Measurements from ENCODE around the gene TTLL11.

DNA sequence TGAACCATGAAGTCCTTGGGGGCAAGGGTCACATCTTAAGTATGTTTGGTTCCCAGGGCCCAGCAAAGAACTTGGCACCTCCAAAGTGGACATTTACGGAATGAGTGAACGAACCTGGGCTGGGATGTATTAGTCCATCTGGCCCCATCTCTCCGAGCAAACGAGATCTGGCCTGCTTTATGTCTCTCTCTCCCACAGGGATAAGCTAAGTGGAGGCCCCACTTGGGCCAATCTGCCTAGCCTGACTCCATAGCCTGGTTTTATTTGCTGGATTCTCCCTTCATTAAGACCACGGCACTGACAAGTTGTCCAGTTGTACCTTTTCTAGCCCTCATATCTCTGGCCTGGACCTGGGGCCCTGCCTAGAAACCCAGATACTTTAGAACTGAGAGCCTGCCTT, 2.1 kb downstream of the TTLL11 start:
- TF ChIP-seq, protein P1, sequence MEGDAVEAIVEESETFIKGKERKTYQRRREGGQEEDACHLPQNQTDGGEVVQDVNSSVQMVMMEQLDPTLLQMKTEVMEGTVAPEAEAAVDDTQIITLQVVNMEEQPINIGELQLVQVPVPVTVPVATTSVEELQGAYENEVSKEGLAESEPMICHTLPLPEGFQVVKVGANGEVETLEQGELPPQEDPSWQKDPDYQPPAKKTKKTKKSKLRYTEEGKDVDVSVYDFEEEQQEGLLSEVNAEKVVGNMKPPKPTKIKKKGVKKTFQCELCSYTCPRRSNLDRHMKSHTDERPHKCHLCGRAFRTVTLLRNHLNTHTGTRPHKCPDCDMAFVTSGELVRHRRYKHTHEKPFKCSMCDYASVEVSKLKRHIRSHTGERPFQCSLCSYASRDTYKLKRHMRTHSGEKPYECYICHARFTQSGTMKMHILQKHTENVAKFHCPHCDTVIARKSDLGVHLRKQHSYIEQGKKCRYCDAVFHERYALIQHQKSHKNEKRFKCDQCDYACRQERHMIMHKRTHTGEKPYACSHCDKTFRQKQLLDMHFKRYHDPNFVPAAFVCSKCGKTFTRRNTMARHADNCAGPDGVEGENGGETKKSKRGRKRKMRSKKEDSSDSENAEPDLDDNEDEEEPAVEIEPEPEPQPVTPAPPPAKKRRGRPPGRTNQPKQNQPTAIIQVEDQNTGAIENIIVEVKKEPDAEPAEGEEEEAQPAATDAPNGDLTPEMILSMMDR (IDR thresholded peaks at IDR 0.05; ENCODE audit: low read depth, low read length, missing input control): no peak
- TF ChIP-seq, protein P2, sequence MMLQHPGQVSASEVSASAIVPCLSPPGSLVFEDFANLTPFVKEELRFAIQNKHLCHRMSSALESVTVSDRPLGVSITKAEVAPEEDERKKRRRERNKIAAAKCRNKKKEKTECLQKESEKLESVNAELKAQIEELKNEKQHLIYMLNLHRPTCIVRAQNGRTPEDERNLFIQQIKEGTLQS (IDR thresholded peaks at IDR 0.05): no peak
- TF ChIP-seq RAD21 (IDR thresholded peaks at IDR 0.05) (no peak), YY1 (IDR thresholded peaks at IDR 0.05) (no peak), JUND (IDR thresholded peaks at IDR 0.05) (no peak), EGR1 (IDR thresholded peaks at IDR 0.05; ENCODE audit: low read depth in 2 of 2) (no peak), FOXA1 (IDR thresholded peaks at IDR 0.05) (no peak), SP1 (IDR thresholded peaks at IDR 0.05) (no peak), TAF1 (conservative IDR thresholded peaks at IDR 0.05) (no peak), HNF4G (IDR thresholded peaks at IDR 0.05) (no peak), GABPA (IDR thresholded peaks at IDR 0.05 in 1 of 2, conservative IDR thresholded peaks at IDR 0.05 in 1 of 2) (no peak), RXRA (IDR thresholded peaks at IDR 0.05) (no peak)
- TF ChIP-seq, protein P3, sequence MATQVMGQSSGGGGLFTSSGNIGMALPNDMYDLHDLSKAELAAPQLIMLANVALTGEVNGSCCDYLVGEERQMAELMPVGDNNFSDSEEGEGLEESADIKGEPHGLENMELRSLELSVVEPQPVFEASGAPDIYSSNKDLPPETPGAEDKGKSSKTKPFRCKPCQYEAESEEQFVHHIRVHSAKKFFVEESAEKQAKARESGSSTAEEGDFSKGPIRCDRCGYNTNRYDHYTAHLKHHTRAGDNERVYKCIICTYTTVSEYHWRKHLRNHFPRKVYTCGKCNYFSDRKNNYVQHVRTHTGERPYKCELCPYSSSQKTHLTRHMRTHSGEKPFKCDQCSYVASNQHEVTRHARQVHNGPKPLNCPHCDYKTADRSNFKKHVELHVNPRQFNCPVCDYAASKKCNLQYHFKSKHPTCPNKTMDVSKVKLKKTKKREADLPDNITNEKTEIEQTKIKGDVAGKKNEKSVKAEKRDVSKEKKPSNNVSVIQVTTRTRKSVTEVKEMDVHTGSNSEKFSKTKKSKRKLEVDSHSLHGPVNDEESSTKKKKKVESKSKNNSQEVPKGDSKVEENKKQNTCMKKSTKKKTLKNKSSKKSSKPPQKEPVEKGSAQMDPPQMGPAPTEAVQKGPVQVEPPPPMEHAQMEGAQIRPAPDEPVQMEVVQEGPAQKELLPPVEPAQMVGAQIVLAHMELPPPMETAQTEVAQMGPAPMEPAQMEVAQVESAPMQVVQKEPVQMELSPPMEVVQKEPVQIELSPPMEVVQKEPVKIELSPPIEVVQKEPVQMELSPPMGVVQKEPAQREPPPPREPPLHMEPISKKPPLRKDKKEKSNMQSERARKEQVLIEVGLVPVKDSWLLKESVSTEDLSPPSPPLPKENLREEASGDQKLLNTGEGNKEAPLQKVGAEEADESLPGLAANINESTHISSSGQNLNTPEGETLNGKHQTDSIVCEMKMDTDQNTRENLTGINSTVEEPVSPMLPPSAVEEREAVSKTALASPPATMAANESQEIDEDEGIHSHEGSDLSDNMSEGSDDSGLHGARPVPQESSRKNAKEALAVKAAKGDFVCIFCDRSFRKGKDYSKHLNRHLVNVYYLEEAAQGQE (IDR thresholded peaks at IDR 0.05): no peak
- TF ChIP-seq, protein P4, sequence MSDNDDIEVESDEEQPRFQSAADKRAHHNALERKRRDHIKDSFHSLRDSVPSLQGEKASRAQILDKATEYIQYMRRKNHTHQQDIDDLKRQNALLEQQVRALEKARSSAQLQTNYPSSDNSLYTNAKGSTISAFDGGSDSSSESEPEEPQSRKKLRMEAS (IDR thresholded peaks at IDR 0.05): no peak
